ENCODE results near the gene GPR37. TPM values are rescaled to one million over a fixed set of nuclear protein-coding genes. Genes with fewer than 3 reads are reported as not detected.
A peak's percentile ranks its signal among the peaks of the same experiment; 100 is the strongest.

GPR37 gene
- total RNA-seq, 1 experiment from 2014 or later = 1.9 TPM

GRCh38 chr7:124780608-124781007, 15.0 kb upstream of the GPR37 start:
- no peak for TF ChIP-seq CTCF (IDR thresholded peaks at IDR 0.05; ENCODE audit: unreplicated experiment)
- CTCF ChIA-PET = interaction anchor here (0.7 to 1.0 kb wide), 2 partner anchors 626 to 680 kb away, joined by 3 read pairs; no protein-coding TSS in a partner anchor
- Mint-ChIP-seq H3K27me3 (ENCODE audit: insufficient read depth, unreplicated experiment) (no peaks in the 10 kb centered on the region), H3K27ac (ENCODE audit: low read depth, unreplicated experiment) (no peak overlapping the region), H3K4me1 (ENCODE audit: insufficient read depth, unreplicated experiment) (no peaks in the 10 kb centered on the region), H3K36me3 (ENCODE audit: insufficient read depth, unreplicated experiment) (no peaks in the 10 kb centered on the region), H3K4me3 (ENCODE audit: unreplicated experiment) (no peak overlapping the region), H3K9me3 (ENCODE audit: unreplicated experiment) (no peaks in the 10 kb centered on the region)
- no TSS peak for BruUV-seq (replicated peaks)
- POLR2A ChIA-PET = interaction anchor here (1.2 kb wide), 1 partner anchor 15 kb away, joined by 4 read pairs; the partner anchor contains the start of gene GPR37
- DNase-seq (ENCODE audit: unreplicated experiment) = no peak
- intact Hi-C loops (cut with micrococcal nuclease) = no loop called here

- intact Hi-C loops (cut with micrococcal nuclease) = no loop called here
Measured at GRCh38 chr7:124780056-124780455, 14.5 kb upstream of the GPR37 start.

GRCh38 chr7:124779620-124780019, 14.0 kb upstream of the GPR37 start:
- no peak for DNase-seq (ENCODE audit: unreplicated experiment)
- ChIA-PET POLR2A (interaction anchor here (1.2 kb wide), 1 partner anchor 9 kb away, joined by 3 read pairs; no protein-coding TSS in a partner anchor), CTCF (interaction anchor here (0.6 to 1.3 kb wide), 7 partner anchors 14 to 1379 kb away, joined by 3 to 8 read pairs (median 4); partner anchors contain the start of gene GPR37)
- H3K4me1 Mint-ChIP-seq (ENCODE audit: insufficient read depth, unreplicated experiment) = no peaks in the 10 kb centered on the region
- H3K9me3 Mint-ChIP-seq (ENCODE audit: unreplicated experiment) = no peaks in the 10 kb centered on the region
- no TSS peak for BruUV-seq (replicated peaks)
- H3K36me3 Mint-ChIP-seq (ENCODE audit: insufficient read depth, unreplicated experiment) = no peaks in the 10 kb centered on the region
- no peak overlapping the region for H3K4me3 Mint-ChIP-seq (ENCODE audit: unreplicated experiment)
- no peak for TF ChIP-seq CTCF (IDR thresholded peaks at IDR 0.05; ENCODE audit: unreplicated experiment)
- H3K27me3 Mint-ChIP-seq (ENCODE audit: insufficient read depth, unreplicated experiment) = no peaks in the 10 kb centered on the region
- intact Hi-C loops (cut with micrococcal nuclease) = no loop called here
- no peak overlapping the region for H3K27ac Mint-ChIP-seq (ENCODE audit: low read depth, unreplicated experiment)

More at GRCh38 chr7:124780056-124780455, 14.5 kb upstream of the GPR37 start:
- no peaks in the 10 kb centered on the region for H3K9me3 Mint-ChIP-seq (ENCODE audit: unreplicated experiment)
- CTCF ChIA-PET = interaction anchor here (1.0 kb wide), 1 partner anchor 679 kb away, joined by 3 read pairs; no protein-coding TSS in a partner anchor
- no peak for DNase-seq (ENCODE audit: unreplicated experiment)
- POLR2A ChIA-PET = interaction anchor here (1.2 kb wide), 1 partner anchor 14 kb away, joined by 4 read pairs; the partner anchor contains the start of gene GPR37
- H3K36me3 Mint-ChIP-seq (ENCODE audit: insufficient read depth, unreplicated experiment) = no peaks in the 10 kb centered on the region
- H3K27ac Mint-ChIP-seq (ENCODE audit: low read depth, unreplicated experiment) = no peak overlapping the region
- no TSS peak for BruUV-seq (replicated peaks)
- no peaks in the 10 kb centered on the region for H3K4me1 Mint-ChIP-seq (ENCODE audit: insufficient read depth, unreplicated experiment)
- no peak for TF ChIP-seq CTCF (IDR thresholded peaks at IDR 0.05; ENCODE audit: unreplicated experiment)
- no peak overlapping the region for H3K4me3 Mint-ChIP-seq (ENCODE audit: unreplicated experiment)
- no peaks in the 10 kb centered on the region for H3K27me3 Mint-ChIP-seq (ENCODE audit: insufficient read depth, unreplicated experiment)

- ChIA-PET POLR2A (interaction anchor here (1.2 kb wide), 1 partner anchor 8 kb away, joined by 3 read pairs; no protein-coding TSS in a partner anchor), CTCF (interaction anchor here (0.6 to 1.3 kb wide), 7 partner anchors 13 to 1380 kb away, joined by 3 to 8 read pairs (median 4); partner anchors contain the start of gene GPR37)
- Mint-ChIP-seq H3K27me3 (ENCODE audit: insufficient read depth, unreplicated experiment) (no peaks in the 10 kb centered on the region), H3K27ac (ENCODE audit: low read depth, unreplicated experiment) (no peak overlapping the region), H3K9me3 (ENCODE audit: unreplicated experiment) (no peaks in the 10 kb centered on the region), H3K36me3 (ENCODE audit: insufficient read depth, unreplicated experiment) (no peaks in the 10 kb centered on the region), H3K4me1 (ENCODE audit: insufficient read depth, unreplicated experiment) (no peaks in the 10 kb centered on the region), H3K4me3 (ENCODE audit: unreplicated experiment) (no peak overlapping the region)
- intact Hi-C loops (cut with micrococcal nuclease) = no loop called here
- no TSS peak for BruUV-seq (replicated peaks)
- no peak for TF ChIP-seq CTCF (IDR thresholded peaks at IDR 0.05; ENCODE audit: unreplicated experiment)
- peak; percentile 16 for DNase-seq (ENCODE audit: unreplicated experiment)
Measured at GRCh38 chr7:124779194-124779593, 13.6 kb upstream of the GPR37 start.

Data from MCF 10A (cell line).